Neuronal stem cell (in vitro differentiated cells): Measurements from ENCODE around the gene TAOK2.
A peak's percentile ranks its signal among the peaks of the same experiment; 100 is the strongest.
"Not testable (repeated sequence)": the region's sequence is repeated elsewhere in the genome, so short reads cannot be mapped to it uniquely, and the experiment has no call there.

Experiments used
- DNase-seq: peaks from one replicate; pipeline ENCODE4 v3.0.0-alpha.2; 2013; ENCODE audit warnings: low spot score
- H2AFZ ChIP-seq: one replicate; pipeline ENCODE4 v1.6.1; 2013; ENCODE audit warnings: mild to moderate bottlenecking, low read length, inconsistent platforms
- H2AK5ac ChIP-seq: 2 replicates; pipeline ENCODE4 v1.6.1; 2013; ENCODE audit warnings: low read depth, mild to moderate bottlenecking, inconsistent platforms, low read length, moderate library complexity, mixed read lengths
- H2BK120ac ChIP-seq: 2 replicates; pipeline ENCODE4 v1.6.1; 2013; ENCODE audit warnings: low read depth, mild to moderate bottlenecking, inconsistent platforms, low read length, moderate library complexity, mixed read lengths
- H2BK12ac ChIP-seq: one replicate; pipeline ENCODE4 v1.6.1; 2013; ENCODE audit warnings: low read length, inconsistent platforms
- H2BK15ac ChIP-seq: 2 replicates; pipeline ENCODE4 v1.6.1; 2013; ENCODE audit warnings: mild to moderate bottlenecking, low read length, inconsistent platforms, mixed read lengths
- H2BK5ac ChIP-seq: one replicate; pipeline ENCODE4 v1.6.1; 2013; ENCODE audit warnings: inconsistent platforms, mild to moderate bottlenecking, low read length, moderate library complexity
- H3K14ac ChIP-seq: one replicate; pipeline ENCODE4 v1.6.1; 2013; ENCODE audit warnings: low read length, inconsistent platforms
- H3K18ac ChIP-seq: 2 replicates; pipeline ENCODE4 v1.6.1; 2013; ENCODE audit warnings: low read length, inconsistent platforms
- H3K23ac ChIP-seq: 2 replicates; pipeline ENCODE4 v1.6.1; 2013; ENCODE audit warnings: low read depth, mild to moderate bottlenecking, mixed read lengths, low read length, inconsistent platforms; ENCODE audit not compliant: poor library complexity
- H3K27ac ChIP-seq: replicated peaks from 3 replicates; pipeline ENCODE4 v1.5.1; 2013; ENCODE audit warnings: low read length, inconsistent platforms
- H3K27me3 ChIP-seq, 3 experiments: 2 replicates each; pipeline ENCODE4 v1.6.1; 2013; ENCODE audit warnings: low read length in 3 of 3, mild to moderate bottlenecking in 2 of 3, inconsistent platforms in 1 of 3, low read depth in 1 of 3, mixed read lengths in 1 of 3, moderate library complexity in 1 of 3; ENCODE audit not compliant: control insufficient read depth in 3 of 3, insufficient read depth in 3 of 3
- H3K36me3 ChIP-seq, 2 donors: replicated peaks in 1 of 2; 2 replicates each; pipeline ENCODE4 v1.6.1; 2013; ENCODE audit warnings: low read length in 2 of 2; ENCODE audit not compliant: control insufficient read depth in 2 of 2, insufficient read depth in 2 of 2
- H3K4ac ChIP-seq: 2 replicates; pipeline ENCODE4 v1.6.1; 2013; ENCODE audit warnings: inconsistent platforms, mild to moderate bottlenecking, low read length, moderate library complexity
- H3K4me1 ChIP-seq, 2 donors: 1 replicate in 1 of 2; 2 replicates in 1 of 2; pipeline ENCODE4 v1.6.1; 2013; ENCODE audit warnings: low read length in 2 of 2, low read depth in 1 of 2; ENCODE audit not compliant: control insufficient read depth in 2 of 2, insufficient read depth in 1 of 2
- H3K4me2 ChIP-seq: one replicate; pipeline ENCODE4 v1.6.1; 2013; ENCODE audit warnings: mild to moderate bottlenecking, low read length, inconsistent platforms; ENCODE audit not compliant: insufficient read depth, poor library complexity, severe bottlenecking
- H3K4me3 ChIP-seq, 2 donors: 2 replicates each; pipeline ENCODE4 v1.5.1; 2013; ENCODE audit warnings: low read length in 2 of 2, mild to moderate bottlenecking in 2 of 2, inconsistent platforms in 1 of 2, moderate library complexity in 1 of 2
- H3K79me1 ChIP-seq: one replicate; pipeline ENCODE4 v1.6.1; 2013; ENCODE audit warnings: low read depth, mild to moderate bottlenecking, inconsistent platforms, low read length, moderate library complexity
- H3K9ac ChIP-seq: one replicate; pipeline ENCODE4 v1.6.1; 2013; ENCODE audit warnings: mild to moderate bottlenecking, low read depth, low read length, inconsistent platforms; ENCODE audit not compliant: poor library complexity
- H3K9me3 ChIP-seq, 2 donors: replicated peaks in 1 of 2; 2 replicates each; pipeline versions ENCODE3 to v1.6.1; 2013; ENCODE audit warnings: low read length in 2 of 2, mild to moderate bottlenecking in 2 of 2, inconsistent platforms in 1 of 2, low read depth in 1 of 2, mixed read lengths in 1 of 2, moderate library complexity in 1 of 2; ENCODE audit not compliant: control insufficient read depth in 2 of 2, insufficient read depth in 1 of 2
- H4K8ac ChIP-seq: one replicate; pipeline ENCODE4 v1.6.1; 2013; ENCODE audit warnings: low read depth, mild to moderate bottlenecking, inconsistent platforms, low read length, moderate library complexity
- H4K91ac ChIP-seq: one replicate; pipeline ENCODE4 v1.6.1; 2013; ENCODE audit warnings: low read length, low read depth, mild to moderate bottlenecking, inconsistent platforms; ENCODE audit not compliant: poor library complexity
- WGBS, 2 donors: extraction: QIAGEN DNeasy Blood & Tissue Kit; methylation state at CpG; one replicate each; pipeline ENCODE4 v1.1.7; 2013; ENCODE audit warnings: missing lambda C conversion rate in 2 of 2, mixed read lengths in 1 of 2; ENCODE audit not compliant: insufficient read length in 2 of 2, insufficient replicate concordance in 1 of 2; ENCODE audit errors: extremely low coverage in 2 of 2; 5-methylcytosine and 5-hydroxymethylcytosine counted together

Gene TAOK2

GRCh38 chr16:29951625-29952365 lies 21.9 kb upstream of the TAOK2 start:
- no peaks in the 10 kb centered on the region for H3K4me1 ChIP-seq
- no peak for DNase-seq
- no peaks in the 10 kb centered on the region for H3K79me1 ChIP-seq
- no peak overlapping the region for H2AK5ac ChIP-seq
- no peak overlapping the region for H3K27ac ChIP-seq
- no peak overlapping the region for H4K91ac ChIP-seq
- H3K4me2 ChIP-seq = no peak overlapping the region
- H3K9ac ChIP-seq = peak overlapping the region; percentile 74
- no peak overlapping the region for H3K4me3 ChIP-seq
- peaks cover 0 to 3% of the 10 kb centered on the region in 2 donors for H3K9me3 ChIP-seq
- H4K8ac ChIP-seq = no peak overlapping the region
- WGBS, 2 donors = no CpG with 5 or more reads among the region's 8 CpGs
- H2BK5ac ChIP-seq = no peak overlapping the region
- H2AFZ ChIP-seq = no peak overlapping the region
- H2BK15ac ChIP-seq = no peak overlapping the region
- no peak overlapping the region for H3K23ac ChIP-seq
- H2BK120ac ChIP-seq = no peak overlapping the region
- H3K18ac ChIP-seq = peak overlapping the region; percentile 70
- H3K14ac ChIP-seq = peak overlapping the region; percentile 58
- no peak overlapping the region for H3K4ac ChIP-seq
- no peaks in the 10 kb centered on the region for H3K36me3 ChIP-seq
- no peak overlapping the region for H2BK12ac ChIP-seq
- H3K27me3 ChIP-seq = no peaks in the 10 kb centered on the region

GRCh38 chr16:29958756-29959155 lies 14.9 kb upstream of the TAOK2 start:
- H3K4ac ChIP-seq = no peak overlapping the region
- no peak for DNase-seq

GRCh38 chr16:29959293-29959692 lies 14.4 kb upstream of the TAOK2 start:
- Histone ChIP-seq H3K4me1 (peaks cover 0 to 3% of the 10 kb centered on the region in 2 donors), H3K27ac (no peak overlapping the region), H2BK5ac (no peak overlapping the region), H3K4me3 (no peak overlapping the region), H2BK12ac (no peak overlapping the region), H3K36me3 (peaks cover 1 to 3% of the 10 kb centered on the region in 2 donors), H2AK5ac (no peak overlapping the region), H4K8ac (no peak overlapping the region), H2BK15ac (no peak overlapping the region), H3K4ac (no peak overlapping the region), H3K23ac (no peak overlapping the region), H3K79me1 (no peaks in the 10 kb centered on the region), H2AFZ (no peak overlapping the region), H3K4me2 (no peak overlapping the region), H3K18ac (no peak overlapping the region), H3K27me3 (no peaks in the 10 kb centered on the region), H3K9me3 (peaks cover 0 to 4% of the 10 kb centered on the region in 2 donors), H3K14ac (no peak overlapping the region), H3K9ac (no peak overlapping the region), H4K91ac (no peak overlapping the region), H2BK120ac (no peak overlapping the region)
- no CpG with 5 or more reads among the region's 9 CpGs for WGBS, 2 donors
- DNase-seq = no peak

More at GRCh38 chr16:29958756-29959155, 14.9 kb upstream of the TAOK2 start:
- Histone ChIP-seq H3K27ac (no peak overlapping the region), H3K36me3 (peaks cover 1 to 3% of the 10 kb centered on the region in 2 donors), H2AK5ac (no peak overlapping the region), H4K91ac (no peak overlapping the region), H3K14ac (no peak overlapping the region), H2BK15ac (no peak overlapping the region), H3K79me1 (no peaks in the 10 kb centered on the region), H3K9me3 (peaks cover 0 to 4% of the 10 kb centered on the region in 2 donors), H2BK120ac (no peak overlapping the region), H4K8ac (no peak overlapping the region), H2BK5ac (no peak overlapping the region), H3K4me1 (peaks cover 0 to 3% of the 10 kb centered on the region in 2 donors), H3K4me3 (no peak overlapping the region), H3K23ac (no peak overlapping the region), H3K9ac (peak overlapping the region; percentile 50), H3K4me2 (no peak overlapping the region), H3K18ac (no peak overlapping the region), H2BK12ac (no peak overlapping the region), H2AFZ (no peak overlapping the region), H3K27me3 (no peaks in the 10 kb centered on the region)
- no CpG with 5 or more reads among the region's 5 CpGs for WGBS, 2 donors

- H3K18ac ChIP-seq, H3K9ac ChIP-seq, H2AFZ ChIP-seq, H3K79me1 ChIP-seq, H3K4me2 ChIP-seq, H3K9me3 ChIP-seq, H3K23ac ChIP-seq, H2BK12ac ChIP-seq, H2BK5ac ChIP-seq, H3K27ac ChIP-seq, H2BK120ac ChIP-seq, H4K8ac ChIP-seq, H3K4me1 ChIP-seq, H3K4me3 ChIP-seq, H2AK5ac ChIP-seq, H3K36me3 ChIP-seq, H2BK15ac ChIP-seq, H3K27me3 ChIP-seq, DNase-seq, H3K14ac ChIP-seq, H4K91ac ChIP-seq, H3K4ac ChIP-seq: not testable (repeated sequence)
- WGBS, 2 donors = no CpG with 5 or more reads among the region's 4 CpGs
Observed at GRCh38 chr16:29959821-29960220, 13.8 kb upstream of the TAOK2 start.
